Measurements from ENCODE around the gene TSPO2. TPM values are rescaled to one million over a fixed set of nuclear protein-coding genes. Genes with fewer than 3 reads are reported as not detected.

Gene TSPO2
- total RNA-seq, 1 experiment from 2014 or later = not detected

- intact Hi-C loops (cut with micrococcal nuclease) = no loop called here
- CTCF ChIA-PET = interaction anchor here (0.6 to 2.5 kb wide), 5 partner anchors 10 to 59 kb away, joined by 3 to 12 read pairs (median 3); no protein-coding TSS in a partner anchor
- Mint-ChIP-seq H3K9me3 (ENCODE audit: unreplicated experiment) (no peaks in the 10 kb centered on the region), H3K27ac (ENCODE audit: low read depth, unreplicated experiment) (peak overlapping the region; percentile 47), H3K4me3 (ENCODE audit: unreplicated experiment) (no peak overlapping the region), H3K4me1 (ENCODE audit: insufficient read depth, unreplicated experiment) (peaks cover 14% of the 10 kb centered on the region), H3K36me3 (ENCODE audit: insufficient read depth, unreplicated experiment) (no peaks in the 10 kb centered on the region), H3K27me3 (ENCODE audit: insufficient read depth, unreplicated experiment) (peaks cover 21% of the 10 kb centered on the region)
- POLR2A ChIA-PET = interaction anchor here (0.8 to 1.7 kb wide), 3 partner anchors 18 to 74 kb away, joined by 3 to 6 read pairs (median 3); partner anchors contain the start of gene OARD1
- TF ChIP-seq CTCF (IDR thresholded peaks at IDR 0.05; ENCODE audit: unreplicated experiment) = no peak
- BruUV-seq (replicated peaks) = no TSS peak
- peak; percentile 16 for DNase-seq (ENCODE audit: unreplicated experiment)
Observed at GRCh38 chr6:40997234-40997957, 44.9 kb upstream of the TSPO2 start.

GRCh38 chr6:40998661-40999060, 43.6 kb upstream of the TSPO2 start:
- intact Hi-C loops (cut with micrococcal nuclease) = no loop called here
- CTCF ChIA-PET = interaction anchor here (0.6 to 2.5 kb wide), 6 partner anchors 9 to 105 kb away, joined by 3 to 12 read pairs (median 3); no protein-coding TSS in a partner anchor
- DNase-seq (ENCODE audit: unreplicated experiment) = no peak
- Mint-ChIP-seq H3K4me1 (ENCODE audit: insufficient read depth, unreplicated experiment) (peaks cover 14% of the 10 kb centered on the region), H3K27me3 (ENCODE audit: insufficient read depth, unreplicated experiment) (peaks cover 25% of the 10 kb centered on the region), H3K27ac (ENCODE audit: low read depth, unreplicated experiment) (no peak overlapping the region), H3K36me3 (ENCODE audit: insufficient read depth, unreplicated experiment) (no peaks in the 10 kb centered on the region), H3K9me3 (ENCODE audit: unreplicated experiment) (no peaks in the 10 kb centered on the region), H3K4me3 (ENCODE audit: unreplicated experiment) (no peak overlapping the region)
- TF ChIP-seq CTCF (IDR thresholded peaks at IDR 0.05; ENCODE audit: unreplicated experiment) = no peak
- BruUV-seq (replicated peaks) = no TSS peak
- POLR2A ChIA-PET = no interaction called here

DNA sequence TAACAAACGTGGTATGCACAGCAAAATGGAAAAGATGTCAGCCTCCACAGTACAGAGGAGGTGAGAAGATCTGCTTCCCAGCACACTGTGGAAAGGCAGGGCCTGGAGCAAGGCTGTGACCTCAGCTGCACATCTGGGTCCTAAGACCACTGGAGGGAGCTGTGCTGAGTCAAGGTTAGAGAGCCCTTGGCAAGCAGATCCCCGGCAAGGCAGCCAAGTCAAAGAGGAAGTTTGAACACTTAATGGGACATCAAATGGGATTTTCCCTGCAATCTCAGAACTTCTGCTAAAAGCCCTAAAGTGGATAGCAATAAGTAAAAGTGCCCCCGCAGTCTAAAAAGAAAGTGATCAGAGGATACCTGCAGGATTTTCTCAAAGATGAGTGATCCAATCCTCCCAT, 42.7 kb upstream of the TSPO2 start:
- no peak for TF ChIP-seq CTCF (IDR thresholded peaks at IDR 0.05; ENCODE audit: unreplicated experiment)
- Mint-ChIP-seq H3K4me3 (ENCODE audit: unreplicated experiment) (no peak overlapping the region), H3K4me1 (ENCODE audit: insufficient read depth, unreplicated experiment) (peaks cover 14% of the 10 kb centered on the region), H3K27ac (ENCODE audit: low read depth, unreplicated experiment) (no peak overlapping the region), H3K36me3 (ENCODE audit: insufficient read depth, unreplicated experiment) (no peaks in the 10 kb centered on the region), H3K27me3 (ENCODE audit: insufficient read depth, unreplicated experiment) (peaks cover 28% of the 10 kb centered on the region), H3K9me3 (ENCODE audit: unreplicated experiment) (no peaks in the 10 kb centered on the region)
- POLR2A ChIA-PET = no interaction called here
- intact Hi-C loops (cut with micrococcal nuclease) = no loop called here
- BruUV-seq (replicated peaks) = no TSS peak
- peak; percentile 50 for DNase-seq (ENCODE audit: unreplicated experiment)
- CTCF ChIA-PET = interaction anchor here (0.6 to 2.5 kb wide), 3 partner anchors 8 to 1013 kb away, joined by 3 to 12 read pairs (median 11); no protein-coding TSS in a partner anchor

GRCh38 chr6:41000248-41000647, 42.0 kb upstream of the TSPO2 start:
- no TSS peak for BruUV-seq (replicated peaks)
- DNase-seq (ENCODE audit: unreplicated experiment) = no peak

More at GRCh38 chr6:41000248-41000647, 42.0 kb upstream of the TSPO2 start:
- Mint-ChIP-seq H3K4me1 (ENCODE audit: insufficient read depth, unreplicated experiment) (peaks cover 14% of the 10 kb centered on the region), H3K36me3 (ENCODE audit: insufficient read depth, unreplicated experiment) (no peaks in the 10 kb centered on the region), H3K4me3 (ENCODE audit: unreplicated experiment) (no peak overlapping the region), H3K9me3 (ENCODE audit: unreplicated experiment) (no peaks in the 10 kb centered on the region), H3K27me3 (ENCODE audit: insufficient read depth, unreplicated experiment) (peaks cover 28% of the 10 kb centered on the region), H3K27ac (ENCODE audit: low read depth, unreplicated experiment) (no peak overlapping the region)
- POLR2A ChIA-PET = no interaction called here
- intact Hi-C loops (cut with micrococcal nuclease) = no loop called here
- no peak for TF ChIP-seq CTCF (IDR thresholded peaks at IDR 0.05; ENCODE audit: unreplicated experiment)
- CTCF ChIA-PET = interaction anchor here (0.7 kb wide), 1 partner anchor 27 kb away, joined by 4 read pairs; no protein-coding TSS in a partner anchor
